GM19395 (cell line): ENCODE results near the gene CDC14C.

Experiments
- ATAC-seq: cut with Tn5 transposase; IDR thresholded peaks from one replicate; pipeline ENCODE4 v1.9.1; 2021; ENCODE audit warnings: mild to moderate bottlenecking, moderate library complexity; ENCODE audit not compliant: unreplicated experiment

Gene CDC14C

GRCh38 chr7:48971173-48971572 lies 46.8 kb downstream of the CDC14C start:
- ATAC-seq = no peak

DNA sequence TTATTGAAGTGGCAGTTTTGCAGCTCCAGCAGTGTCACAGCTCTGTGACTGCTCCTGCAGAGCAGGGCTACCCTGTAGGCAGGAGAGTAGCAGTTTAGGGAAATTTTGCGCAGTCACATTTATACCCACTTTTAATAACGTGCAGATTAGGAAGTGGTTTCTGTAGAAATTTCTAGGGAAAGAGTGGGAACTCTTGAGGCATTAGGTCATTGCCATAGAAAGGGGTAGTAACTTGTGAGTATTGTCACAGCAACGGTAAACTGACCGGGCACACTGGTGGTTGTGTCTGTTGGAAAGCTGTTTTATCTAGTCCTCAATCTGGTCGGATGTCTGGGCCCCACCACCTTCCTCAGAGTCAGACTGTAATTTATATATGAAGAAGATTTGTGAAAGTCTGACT lies 51.9 kb downstream of the CDC14C start:
- ATAC-seq = no peak

DNA sequence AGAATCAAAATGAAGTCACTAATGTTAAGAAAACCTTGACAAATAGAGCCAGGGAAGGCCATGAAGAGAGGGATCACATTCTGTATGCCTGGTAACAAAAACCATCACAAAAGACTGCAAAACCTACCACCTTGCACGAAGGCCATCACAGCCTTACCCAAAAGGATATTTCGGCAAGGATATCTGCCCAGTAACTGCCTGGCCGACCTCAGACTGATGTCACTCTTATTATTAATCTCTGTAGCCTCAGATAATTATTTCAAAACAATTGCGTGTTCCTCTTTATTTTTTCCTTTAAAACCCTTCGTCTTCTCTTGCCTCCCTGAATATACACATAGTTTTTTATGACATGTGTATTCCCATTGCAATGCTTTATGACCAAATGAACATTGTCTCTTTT lies 52.5 kb downstream of the CDC14C start:
- no peak for ATAC-seq
